HG02798 (cell line): ENCODE results near the gene TENT4B.

Experiments used
- ATAC-seq: cut with Tn5 transposase; IDR thresholded peaks from one replicate; pipeline ENCODE4 v1.9.1; 2021; ENCODE audit warnings: mild to moderate bottlenecking; ENCODE audit not compliant: unreplicated experiment, poor library complexity

Gene TENT4B

DNA sequence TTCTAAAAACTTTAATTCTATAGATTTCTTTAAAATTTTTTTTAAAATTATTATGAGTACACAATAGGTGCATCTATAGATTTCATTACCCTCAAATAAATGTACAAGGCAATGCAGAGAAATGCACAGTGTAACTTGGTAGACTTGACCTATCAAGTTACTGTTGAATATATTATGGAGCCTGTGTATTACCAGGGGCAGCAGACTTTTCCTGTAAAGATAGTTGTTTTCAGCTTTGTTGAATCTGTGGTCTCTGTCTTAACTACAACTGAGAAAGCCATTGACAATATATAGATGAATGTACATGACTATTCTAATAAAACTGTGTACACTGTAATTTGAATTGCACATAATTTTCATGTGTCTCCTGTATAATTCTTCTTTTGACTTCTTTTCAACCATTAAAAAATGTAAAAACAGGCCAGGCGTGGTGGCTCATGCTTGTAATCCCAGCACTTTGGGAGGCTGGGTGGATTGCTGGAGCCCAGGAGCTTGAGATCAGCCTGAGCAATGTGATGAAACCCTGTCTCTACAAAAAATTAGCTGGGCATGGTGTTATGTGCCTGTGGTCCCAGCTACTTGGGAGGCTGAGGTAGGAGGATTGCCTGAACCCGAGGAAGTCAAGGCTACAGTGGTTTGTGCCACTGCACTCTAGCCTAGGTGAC, 39.4 kb downstream of the TENT4B start:
- no peak for ATAC-seq

DNA sequence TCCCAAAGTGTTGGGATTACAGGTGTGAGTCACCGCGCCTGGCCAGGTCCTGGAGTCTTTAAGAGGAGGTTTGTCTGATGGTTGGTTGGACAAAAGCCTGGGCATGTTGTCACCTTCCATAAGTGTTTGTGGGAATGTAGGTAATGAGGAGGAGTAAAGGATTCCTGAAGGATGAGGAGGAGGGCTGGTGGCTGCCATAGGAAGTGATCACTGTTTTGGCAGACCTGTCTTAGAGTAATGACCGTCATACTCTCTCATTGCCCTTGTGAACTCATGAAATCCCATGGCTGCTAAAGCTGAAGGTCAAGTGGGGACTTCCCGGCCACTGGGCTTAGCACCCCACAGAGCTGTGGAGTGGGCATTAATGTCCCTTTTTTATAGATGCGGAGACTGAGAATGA, 40.5 kb downstream of the TENT4B start:
- no peak for ATAC-seq

DNA sequence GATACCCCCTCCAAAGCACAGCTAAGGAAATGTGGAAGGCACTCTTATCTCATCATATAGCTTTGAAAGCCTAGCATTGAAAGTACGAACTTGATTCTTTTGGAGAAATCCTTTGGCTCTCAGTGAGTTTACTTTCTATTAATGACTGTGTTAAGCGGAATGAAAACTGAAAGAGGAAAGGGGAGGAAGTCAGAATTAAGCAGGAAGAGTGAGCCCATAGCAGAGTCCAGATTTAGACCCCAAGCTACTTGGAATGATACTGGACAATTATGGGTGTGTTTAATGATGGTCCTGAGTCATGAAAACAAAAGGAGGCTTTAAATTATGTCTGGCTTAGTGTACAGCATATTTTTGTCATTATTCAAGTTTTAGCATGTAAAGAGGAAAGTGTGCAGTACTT, 42.2 kb downstream of the TENT4B start:
- no peak for ATAC-seq

DNA sequence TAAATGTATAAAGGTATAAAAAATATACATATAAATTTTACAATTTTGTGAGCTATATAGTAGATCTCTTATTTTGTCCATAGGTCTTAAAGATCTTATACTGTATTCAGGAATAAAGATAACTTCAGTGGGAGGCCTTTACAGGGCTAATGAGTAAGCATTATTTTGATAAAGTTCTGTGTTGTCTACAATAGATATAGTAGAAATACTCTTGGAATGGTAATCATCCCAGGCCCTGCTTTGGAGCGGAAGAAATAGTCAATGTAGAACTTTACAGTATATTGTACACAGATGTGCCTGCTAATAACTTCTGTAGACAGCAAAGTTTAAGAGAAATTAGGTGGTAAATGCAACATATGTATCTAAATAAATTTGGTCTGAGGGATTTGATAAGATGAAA, 42.6 kb downstream of the TENT4B start:
- ATAC-seq, result no peak

DNA sequence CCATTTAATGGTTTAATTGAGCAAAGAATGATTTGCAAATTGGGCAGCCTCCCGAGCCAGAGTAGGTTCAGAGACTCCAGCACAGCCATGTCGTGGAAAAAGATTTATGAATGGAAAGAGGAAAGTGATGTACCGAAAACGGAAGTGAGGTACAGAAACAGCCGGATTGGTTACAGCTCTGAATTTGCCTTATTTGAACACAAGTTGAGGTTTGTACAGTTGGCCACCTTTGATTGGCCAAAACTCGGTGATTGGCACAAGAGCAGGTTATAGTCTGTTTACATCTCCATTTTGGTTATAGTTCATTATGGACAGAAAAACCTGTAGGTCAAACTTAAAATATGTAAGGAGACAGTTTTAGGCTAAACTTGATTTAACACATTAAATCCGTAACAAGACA, 44.5 kb downstream of the TENT4B start:
- ATAC-seq, result no peak

DNA sequence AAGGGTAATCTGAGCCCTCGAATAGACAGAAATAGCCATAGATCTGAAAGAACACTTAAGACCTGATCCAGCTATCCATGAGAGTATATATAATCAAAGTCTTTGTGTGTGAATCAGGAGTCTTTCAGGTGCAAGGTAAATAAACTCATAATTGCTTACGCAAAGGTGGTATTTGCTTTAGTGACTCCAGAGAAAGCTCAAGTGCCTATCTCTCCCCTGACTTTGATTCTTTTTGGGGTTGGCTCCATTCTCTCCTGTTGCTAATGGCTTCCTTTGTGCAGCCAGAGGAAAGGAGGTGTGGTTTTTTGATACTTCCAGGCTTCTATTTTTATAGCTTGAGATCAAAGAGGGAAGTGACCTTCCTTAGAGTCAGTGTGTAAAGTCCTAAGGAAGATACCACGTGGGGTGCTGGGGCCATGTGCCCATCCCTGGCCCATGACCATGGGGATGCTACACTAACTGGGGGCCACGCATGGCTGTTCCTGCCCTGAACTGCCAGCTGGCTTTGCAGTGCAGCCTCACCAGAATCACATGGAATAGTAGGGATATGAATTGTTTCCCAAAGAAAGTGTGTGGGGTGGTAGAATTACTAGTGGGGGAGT, 45.8 kb downstream of the TENT4B start:
- no peak for ATAC-seq

DNA sequence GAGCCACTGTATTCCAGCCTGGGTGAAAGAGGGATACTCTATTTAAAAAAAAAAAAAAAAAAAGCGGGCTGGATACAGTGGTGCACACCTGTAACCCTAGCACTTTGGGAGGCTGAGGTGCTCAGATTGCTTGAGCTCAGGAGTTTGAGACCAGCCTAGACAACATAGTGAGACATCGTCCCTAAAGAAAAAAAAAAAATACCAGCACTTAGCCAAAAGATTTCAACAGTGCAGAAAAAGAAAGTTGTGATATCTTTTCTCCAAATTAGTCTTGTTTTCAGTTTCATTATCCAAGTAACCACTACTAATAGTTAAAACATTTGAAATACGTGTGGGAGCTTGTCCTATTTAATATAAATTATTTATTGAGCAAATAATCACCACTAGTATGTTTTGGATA, 48.7 kb downstream of the TENT4B start:
- ATAC-seq, result no peak

DNA sequence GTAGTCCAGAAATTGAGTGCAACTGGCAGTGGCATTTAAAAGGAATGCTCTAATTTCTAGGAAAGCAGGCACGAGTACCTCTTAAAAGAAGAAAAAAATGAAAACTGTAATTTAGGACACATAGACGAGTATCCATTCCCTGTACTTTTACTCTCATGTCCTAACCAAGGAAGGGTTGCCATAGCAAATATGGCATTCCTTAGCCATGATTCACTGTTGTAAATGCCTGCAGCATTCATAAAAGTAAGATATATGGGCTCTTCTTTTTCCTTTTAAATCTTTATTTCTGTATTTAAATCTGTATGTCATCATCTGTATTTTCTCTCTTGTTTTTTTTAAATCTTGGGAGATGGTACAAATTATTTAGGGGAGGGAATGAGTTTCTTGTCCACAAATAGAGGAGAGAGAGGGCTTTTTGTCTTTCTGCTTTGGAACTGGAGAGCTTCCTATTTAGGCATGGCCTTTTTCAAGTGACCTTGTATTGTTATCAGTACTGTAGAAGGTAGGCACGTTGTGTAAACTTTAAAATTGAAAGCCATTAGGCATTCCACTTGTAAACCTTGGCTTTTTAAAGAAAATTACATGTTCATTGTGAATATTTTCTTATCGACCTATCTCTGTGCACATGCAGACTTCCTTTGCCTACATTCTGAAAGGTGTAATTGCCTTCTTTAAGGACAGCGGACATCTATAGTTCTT, 50.0 kb downstream of the TENT4B start:
- ATAC-seq, result no peak

DNA sequence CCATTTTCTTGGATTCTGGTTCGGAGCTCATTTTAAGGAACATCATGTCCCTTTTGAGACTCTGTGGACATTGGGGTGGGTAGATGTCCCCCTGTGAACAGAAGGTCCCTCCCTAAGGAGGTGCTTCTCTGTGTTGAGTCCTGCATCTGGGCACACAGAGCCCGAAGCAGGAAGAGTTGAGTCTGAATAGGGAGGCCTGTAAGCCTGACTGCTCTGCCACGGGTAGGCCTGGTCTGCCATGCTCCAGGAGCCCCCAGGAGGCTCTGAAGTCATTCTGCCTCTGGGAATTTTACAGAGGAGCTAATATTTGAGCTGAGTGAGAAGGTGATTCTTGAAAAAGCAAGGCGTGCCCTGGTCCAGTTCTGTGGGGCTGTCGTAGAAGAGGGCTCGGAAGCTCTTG, 50.6 kb downstream of the TENT4B start:
- no peak for ATAC-seq

DNA sequence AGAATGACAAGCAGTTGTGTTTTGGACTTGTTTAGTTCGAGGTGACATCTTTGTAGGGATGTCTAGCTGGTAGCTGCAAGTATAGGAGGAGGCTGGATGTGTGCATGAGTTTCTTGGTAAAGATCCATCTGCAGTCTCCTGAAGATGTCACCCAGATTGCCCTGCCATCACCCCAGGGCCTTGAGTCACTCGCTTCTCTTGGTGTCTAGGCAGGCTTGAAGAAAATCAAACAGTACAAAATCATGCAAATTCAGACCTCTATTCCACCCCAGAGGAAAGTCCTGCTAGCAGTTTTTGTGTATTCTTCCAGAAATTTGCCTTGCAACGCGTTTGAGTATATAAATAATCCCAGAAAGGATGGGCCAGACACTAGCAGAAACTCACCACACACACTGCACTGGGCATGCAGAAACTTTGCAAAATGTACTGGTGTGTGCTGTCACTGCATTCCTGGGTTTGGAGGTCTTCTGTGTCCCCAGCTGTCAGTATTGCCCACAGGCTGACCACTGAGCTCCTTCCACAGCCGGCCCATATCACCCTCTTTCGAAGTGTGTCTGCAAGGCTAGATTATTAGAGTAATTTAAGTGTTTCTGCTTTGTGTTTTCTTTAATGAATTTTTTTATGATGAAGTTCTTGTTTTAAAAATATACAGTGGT, 51.5 kb downstream of the TENT4B start:
- no peak for ATAC-seq

DNA sequence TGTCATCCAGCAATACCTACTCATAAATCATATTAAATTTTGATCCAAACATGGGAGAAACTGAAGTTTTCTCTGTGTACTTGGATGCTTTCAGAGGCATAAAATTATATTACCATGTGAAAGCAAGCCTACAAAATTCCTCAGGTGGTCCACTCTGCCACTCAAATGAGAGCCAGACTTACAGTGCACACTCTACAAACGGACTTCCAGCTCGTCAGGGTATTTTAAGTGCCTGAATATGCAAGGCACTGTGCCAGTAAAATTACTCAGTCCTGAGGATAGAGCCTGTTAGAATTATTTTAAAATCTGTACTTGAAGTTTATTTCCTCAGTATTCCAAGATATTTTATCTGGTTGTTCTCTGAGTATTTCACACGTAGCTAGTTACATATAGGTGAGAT, 54.5 kb downstream of the TENT4B start:
- ATAC-seq, result no peak

DNA sequence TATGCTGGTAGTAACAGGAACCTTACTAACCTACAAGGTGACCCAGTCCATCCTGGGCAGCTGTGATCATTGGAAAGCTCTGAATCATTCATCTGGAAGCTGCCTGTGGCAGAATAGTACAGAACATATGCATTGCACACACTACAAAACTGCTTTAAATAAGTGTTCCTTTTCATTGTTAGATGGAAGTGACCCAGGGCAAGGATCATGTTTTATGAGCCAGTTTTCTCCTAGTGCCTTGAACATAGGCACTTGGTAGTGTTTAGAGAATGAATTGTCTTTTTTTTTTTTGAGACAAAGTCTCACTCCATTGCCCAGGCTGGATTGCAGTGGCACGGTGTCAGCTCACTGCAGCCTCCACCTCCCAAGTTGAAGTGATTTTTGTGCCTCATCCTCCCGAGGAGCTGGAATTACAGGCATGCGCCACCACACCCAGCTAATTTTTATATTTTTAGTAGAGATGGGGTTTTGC, 55.4 kb downstream of the TENT4B start:
- ATAC-seq, result no peak

DNA sequence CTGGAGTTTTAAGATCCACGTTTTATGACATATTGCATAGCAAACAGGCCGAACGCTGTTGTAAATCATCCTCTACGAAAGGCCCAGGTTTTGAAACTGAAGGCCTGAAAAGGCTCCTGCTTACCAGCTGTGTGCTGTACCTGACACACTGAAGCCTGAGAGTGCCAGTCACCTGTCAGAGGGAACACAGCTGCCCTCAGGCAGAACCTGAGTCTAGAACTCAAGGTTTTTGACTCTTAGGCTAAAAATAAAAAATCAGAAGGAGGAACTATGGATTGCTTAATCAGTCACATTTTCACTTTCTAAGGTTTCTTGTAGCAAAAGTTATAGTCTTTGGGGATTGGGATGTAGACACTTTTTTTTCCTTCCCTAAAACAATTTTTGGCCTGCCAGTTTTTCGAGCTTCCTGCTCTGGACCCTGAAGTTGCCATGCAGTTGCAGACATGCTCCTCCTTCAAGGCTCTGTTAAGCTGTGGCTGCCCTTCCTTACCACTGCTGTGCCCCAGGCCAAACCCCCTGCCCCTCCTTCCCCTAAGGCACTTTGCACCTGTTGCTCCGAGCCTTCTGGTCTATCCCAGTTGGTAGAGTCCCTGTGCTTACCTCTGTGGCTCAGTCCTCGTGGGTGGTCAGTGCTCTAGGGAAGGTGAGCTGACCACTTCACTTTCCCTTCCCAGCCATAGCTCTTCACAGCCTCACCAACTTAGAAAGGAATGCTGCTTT, 56.6 kb downstream of the TENT4B start:
- no peak for ATAC-seq

DNA sequence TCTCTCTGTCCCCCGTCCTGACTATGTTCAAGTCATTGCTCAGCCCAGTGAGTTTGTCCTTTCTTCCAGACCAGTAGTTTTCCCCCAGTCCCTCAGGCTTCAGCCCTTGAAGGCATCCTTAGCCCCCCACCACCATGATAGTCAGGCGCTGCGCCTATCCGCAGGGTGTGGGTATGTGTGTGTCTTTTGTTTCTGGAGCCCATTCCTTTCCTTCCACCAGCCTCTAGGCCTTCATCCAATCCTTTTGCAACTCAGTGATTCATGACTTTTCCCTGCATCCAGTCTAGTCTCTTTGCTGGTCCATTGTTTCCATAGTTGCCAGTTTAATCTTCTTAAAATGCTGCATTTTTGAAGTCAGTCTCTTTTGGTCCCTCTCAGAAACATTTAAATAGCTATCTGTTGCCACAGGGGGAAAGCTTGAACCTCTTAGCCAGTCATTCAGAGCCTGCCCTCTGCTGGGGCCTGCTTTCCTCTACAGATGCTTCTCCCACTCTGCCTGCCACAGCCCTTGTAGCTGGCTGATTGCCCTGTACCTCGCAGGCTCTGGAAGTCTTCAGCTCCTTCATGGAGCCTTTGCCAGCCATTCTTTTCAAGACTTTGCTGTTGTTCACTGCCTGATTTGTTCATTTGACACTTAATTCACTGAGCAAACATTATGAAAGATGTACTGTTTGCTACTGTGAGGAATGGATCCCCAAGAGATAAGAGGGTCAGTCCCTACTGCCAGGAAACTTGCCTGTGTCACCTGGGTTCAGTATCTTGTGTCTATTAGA, 57.3 kb downstream of the TENT4B start:
- ATAC-seq, result peak; percentile 87

DNA sequence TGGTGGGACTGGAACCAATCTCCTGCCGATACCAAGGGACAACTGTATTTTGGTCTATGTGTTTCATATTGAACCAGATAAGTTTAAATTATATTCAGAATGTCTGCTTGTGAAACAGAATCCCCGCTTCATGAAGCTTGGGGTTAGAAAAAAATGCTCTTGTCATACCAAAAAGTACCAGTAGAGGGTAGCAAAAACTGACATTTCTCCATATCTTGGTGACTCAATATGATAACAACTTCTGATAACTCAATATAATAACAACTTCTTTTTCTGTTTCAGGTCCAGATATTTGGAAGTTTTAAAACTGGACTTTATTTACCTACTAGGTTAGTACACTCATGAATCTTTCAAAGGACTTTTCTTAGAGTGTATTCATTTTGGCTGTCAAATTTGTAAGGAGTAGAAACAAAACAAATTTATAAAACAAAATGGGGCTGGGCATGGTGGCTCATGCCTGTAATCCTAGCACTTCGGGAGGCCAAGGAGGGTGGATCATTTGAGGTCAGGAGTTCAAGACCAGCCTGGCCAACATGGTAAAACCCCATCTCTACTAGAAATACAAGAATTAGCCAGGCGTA, 60.9 kb downstream of the TENT4B start:
- no peak for ATAC-seq

DNA sequence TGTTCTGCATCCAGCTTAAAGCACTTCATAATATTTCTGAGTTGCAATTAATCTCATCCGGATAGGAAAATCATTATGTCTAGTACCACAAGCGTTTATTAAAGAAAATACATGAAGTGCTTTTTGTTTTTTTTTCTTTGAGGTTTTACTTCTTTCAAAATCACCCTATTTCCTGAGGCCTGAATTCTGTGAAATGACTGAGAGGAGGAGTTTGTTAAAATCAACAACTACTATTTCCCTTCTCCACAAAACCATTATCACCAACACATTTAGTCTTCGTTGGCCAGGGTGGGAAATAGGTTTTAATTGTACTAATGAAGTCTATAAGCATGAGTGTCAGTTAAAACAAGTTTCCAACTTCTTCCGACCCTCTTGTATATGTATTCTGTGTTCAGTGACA, 62.6 kb downstream of the TENT4B start:
- ATAC-seq, result no peak

DNA sequence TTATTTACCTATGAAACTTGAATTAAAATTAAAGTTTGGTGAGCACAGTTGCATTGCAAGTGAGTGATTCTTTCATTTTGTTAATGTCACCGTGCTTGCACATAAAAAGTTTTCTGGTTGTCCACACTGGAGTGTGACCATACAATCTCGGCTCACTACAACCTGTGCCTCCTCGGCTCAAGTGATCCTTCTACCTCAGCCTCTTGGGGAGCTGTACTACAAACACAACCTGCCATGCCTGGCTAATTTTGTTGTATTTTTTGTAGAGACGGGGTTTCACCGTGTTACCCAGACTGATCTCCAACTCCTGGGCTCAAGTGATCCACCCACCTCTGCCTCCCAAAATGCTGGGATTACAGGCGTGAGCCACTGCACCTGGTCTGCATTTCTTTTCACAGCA, 63.1 kb downstream of the TENT4B start:
- ATAC-seq, result no peak

DNA sequence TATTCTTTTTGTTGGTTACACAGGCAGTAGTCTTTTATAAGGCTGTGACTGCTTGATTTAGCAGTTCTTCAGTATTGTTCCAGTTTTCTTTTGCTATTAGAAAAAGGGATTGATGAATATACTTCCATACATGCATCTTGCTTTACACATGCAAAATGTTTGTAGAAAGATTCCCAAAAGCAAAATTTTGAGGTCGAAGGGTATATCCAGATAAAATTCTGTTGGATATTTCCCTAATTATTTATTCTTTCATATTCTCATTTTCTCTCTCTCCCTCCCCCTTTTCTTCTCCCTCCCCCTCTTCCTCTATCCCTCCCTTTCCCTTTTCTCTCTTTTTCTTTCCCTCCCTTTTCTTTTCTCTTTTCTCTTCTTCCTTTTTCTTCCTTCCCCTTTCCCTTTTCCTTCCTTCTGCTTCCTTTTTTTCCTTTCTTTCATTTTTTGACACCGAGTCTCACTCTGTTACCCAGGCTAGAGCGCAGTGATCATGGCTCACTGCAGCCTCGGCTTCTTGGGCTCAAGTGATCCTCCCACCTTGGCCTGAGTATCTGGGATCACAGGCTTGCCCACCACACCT, 66.4 kb downstream of the TENT4B start:
- ATAC-seq, result no peak

DNA sequence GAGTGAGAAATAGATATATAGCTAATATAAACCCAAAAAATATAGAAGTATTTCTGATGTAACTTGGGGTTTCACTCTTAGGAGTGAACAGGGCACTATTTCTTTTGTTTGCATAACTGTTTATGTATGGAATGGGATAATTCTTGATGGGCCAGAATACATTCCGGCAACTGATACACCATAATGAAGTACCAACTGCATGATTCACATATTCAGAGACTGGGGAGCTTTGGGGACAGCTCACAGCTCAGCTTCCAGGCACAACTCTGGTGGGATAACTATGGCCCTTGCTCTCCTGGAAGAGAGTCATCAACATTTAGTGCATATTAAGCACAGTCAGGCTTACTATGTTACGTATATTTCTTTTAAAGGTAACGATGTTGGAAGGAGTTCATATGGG, 71.2 kb downstream of the TENT4B start:
- ATAC-seq, result no peak
